AG04450 (cell line): ENCODE measurements around the gene PDLIM5. TPM values are rescaled to one million over a fixed set of nuclear protein-coding genes. Genes with fewer than 3 reads are reported as not detected.
"Not testable (repeated sequence)": the region's sequence is repeated elsewhere in the genome, so short reads cannot be mapped to it uniquely, and the experiment has no call there.

Source experiments
- CTCF ChIA-PET: fragments of 300-600, 350-600 bp; formaldehyde crosslinking; extraction: SDS; loops from one replicate; lab custom pipeline; 2022; ENCODE audit warnings: antibody characterized with exemption, inconsistent platforms; lab: Charles Lee
- POLR2A ChIA-PET: fragments of 350-600 bp; formaldehyde crosslinking; extraction: SDS; loops from one replicate; lab custom pipeline; 2021; ENCODE audit warnings: antibody characterized with exemption, inconsistent platforms; lab: Yijun Ruan, JAX
- DNase-seq: peaks from one replicate; pipeline ENCODE4 v3.0.0-alpha.2; 2011; ENCODE audit warnings: low read depth, low spot score
- H3K27ac ChIP-seq: one replicate; pipeline ENCODE4 v1.5.1; 2012; ENCODE audit warnings: low read depth, low read length, control low read depth
- H3K27me3 ChIP-seq: one replicate; pipeline ENCODE4 v1.6.0; 2012; ENCODE audit warnings: low read length; ENCODE audit not compliant: control insufficient read depth, insufficient read depth
- H3K4me3 ChIP-seq: 2 replicates; pipeline ENCODE4 v1.5.1; 2011; ENCODE audit warnings: mild to moderate bottlenecking, low read depth, low read length, control low read depth
- H3K9me3 ChIP-seq: 2 replicates; pipeline ENCODE4 v1.5.1; 2012; ENCODE audit warnings: low read length; ENCODE audit not compliant: control insufficient read depth, insufficient read depth
- CTCF ChIP-seq: IDR thresholded peaks from 2 replicates; pipeline ENCODE4 v1.5.1; 2011; ENCODE audit warnings: low read depth, low read length, control low read depth, inconsistent platforms
- polyA minus RNA-seq: library from RNA; depleted of rRNA, polyadenylated mRNA; stranded (reverse); fragments of >200 nt; gene quantifications from 2 replicates; pipeline ENCODE4 v1.2.3, GENCODE V29; 2011; rRNA and poly(A)+ RNA removed
- polyA plus RNA-seq: library from polyadenylated mRNA; depleted of rRNA; stranded (reverse); fragments of >200 nt; gene quantifications from 2 replicates; pipeline ENCODE4 v1.2.3, GENCODE V29; 2011; rRNA removed

Gene PDLIM5
- polyA plus RNA-seq = 79.6 and 81.5 TPM in 2 replicates
- 154 and 191 TPM in 2 replicates for polyA minus RNA-seq

- peak; percentile 43 for DNase-seq
- H3K4me3 ChIP-seq = peak within 1 kb of the TSS; percentile 87
- TF ChIP-seq CTCF = no peak
- ChIA-PET POLR2A (interaction anchor here (0.6 kb wide), 2 partner anchors 56 to 232 kb away, joined by 4 read pairs; no protein-coding TSS in a partner anchor), CTCF (interaction anchor here (0.6 to 1.7 kb wide), 5 partner anchors 43 to 631 kb away, joined by 5 to 10 read pairs (median 6); no protein-coding TSS in a partner anchor)
- no peaks in the 10 kb centered on the region for H3K9me3 ChIP-seq
- H3K27me3 ChIP-seq = no peaks in the 10 kb centered on the region
- H3K27ac ChIP-seq = peak within 1 kb of the TSS; percentile 74
These were observed at the start of gene PDLIM5 for GRCh38 chr4:94451695-94452475. TSS of gene PDLIM5 (plus strand) at chr4:94451942. CDS start at chr4:94455289, 3,347 bp downstream.

- H3K9me3 ChIP-seq, H3K27me3 ChIP-seq, POLR2A ChIA-PET, H3K4me3 ChIP-seq, H3K27ac ChIP-seq, DNase-seq: not testable (repeated sequence)
- CTCF ChIA-PET = interaction anchor here (1.2 to 1.6 kb wide), 2 partner anchors 12 to 194 kb away, joined by 4 read pairs; no protein-coding TSS in a partner anchor
These were observed 49.3 kb upstream of the PDLIM5 start for GRCh38 chr4:94402439-94402838.

GRCh38 chr4:94403751-94404150 is 48.0 kb upstream of the PDLIM5 start:
- TF ChIP-seq CTCF = no peak
- ChIA-PET POLR2A (no interaction called here), CTCF (interaction anchor here (0.6 to 1.6 kb wide), 3 partner anchors 11 to 218 kb away, joined by 3 to 4 read pairs (median 3); no protein-coding TSS in a partner anchor)
- no peak for DNase-seq
- H3K9me3 ChIP-seq = no peaks in the 10 kb centered on the region
- no peak overlapping the region for H3K4me3 ChIP-seq
- H3K27ac ChIP-seq = no peak overlapping the region
- no peaks in the 10 kb centered on the region for H3K27me3 ChIP-seq

- DNase-seq = peak; percentile 67
- CTCF ChIA-PET = interaction anchor here (0.6 to 3.3 kb wide), 65 partner anchors 8 to 1206 kb away, joined by 3 to 30 read pairs (median 5); partner anchors contain the start of gene PDLIM5
- Histone ChIP-seq H3K4me3 (no peak overlapping the region), H3K27me3 (no peaks in the 10 kb centered on the region), H3K27ac (no peak overlapping the region), H3K9me3 (no peaks in the 10 kb centered on the region)
- POLR2A ChIA-PET = no interaction called here
- TF ChIP-seq CTCF = peak; percentile 93
These were observed 44.9 kb upstream of the PDLIM5 start for GRCh38 chr4:94406668-94407437.

- no peak for DNase-seq
- H3K27ac ChIP-seq = no peak overlapping the region
- H3K27me3 ChIP-seq = no peaks in the 10 kb centered on the region
- no peak overlapping the region for H3K4me3 ChIP-seq
- TF ChIP-seq CTCF = no peak
- ChIA-PET POLR2A (no interaction called here), CTCF (interaction anchor here (0.6 to 3.3 kb wide), 41 partner anchors 9 to 717 kb away, joined by 3 to 30 read pairs (median 6); partner anchors contain the start of gene PDLIM5)
- no peaks in the 10 kb centered on the region for H3K9me3 ChIP-seq
These were observed 43.9 kb upstream of the PDLIM5 start for GRCh38 chr4:94407846-94408245.
